Measurements from ENCODE around the gene PPP1R11.

DNA sequence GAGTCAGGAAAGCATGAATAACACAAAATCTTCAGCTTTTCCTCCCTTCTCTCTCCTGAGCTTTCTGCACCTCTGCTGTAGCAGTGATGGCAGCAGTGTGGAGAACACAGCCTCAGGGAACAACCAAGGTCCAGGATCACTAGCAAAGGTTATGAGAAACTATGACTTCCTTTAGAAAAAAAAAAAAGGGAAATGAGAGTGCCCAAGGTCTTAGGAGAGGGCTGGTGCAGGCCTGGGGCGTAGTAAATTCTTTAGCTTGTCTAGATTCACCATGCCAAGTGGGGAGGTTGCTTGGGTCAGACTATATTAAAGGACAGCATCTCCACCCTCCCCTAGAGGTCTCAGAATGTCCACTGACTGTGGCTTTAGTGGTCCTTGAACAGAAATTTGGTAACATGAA, 46.4 kb upstream of the PPP1R11 start:
- TF ChIP-seq RCOR1 (IDR thresholded peaks at IDR 0.05; ENCODE audit: insufficient replicate concordance, low read length) = no peak
- TF ChIP-seq, protein P1, sequence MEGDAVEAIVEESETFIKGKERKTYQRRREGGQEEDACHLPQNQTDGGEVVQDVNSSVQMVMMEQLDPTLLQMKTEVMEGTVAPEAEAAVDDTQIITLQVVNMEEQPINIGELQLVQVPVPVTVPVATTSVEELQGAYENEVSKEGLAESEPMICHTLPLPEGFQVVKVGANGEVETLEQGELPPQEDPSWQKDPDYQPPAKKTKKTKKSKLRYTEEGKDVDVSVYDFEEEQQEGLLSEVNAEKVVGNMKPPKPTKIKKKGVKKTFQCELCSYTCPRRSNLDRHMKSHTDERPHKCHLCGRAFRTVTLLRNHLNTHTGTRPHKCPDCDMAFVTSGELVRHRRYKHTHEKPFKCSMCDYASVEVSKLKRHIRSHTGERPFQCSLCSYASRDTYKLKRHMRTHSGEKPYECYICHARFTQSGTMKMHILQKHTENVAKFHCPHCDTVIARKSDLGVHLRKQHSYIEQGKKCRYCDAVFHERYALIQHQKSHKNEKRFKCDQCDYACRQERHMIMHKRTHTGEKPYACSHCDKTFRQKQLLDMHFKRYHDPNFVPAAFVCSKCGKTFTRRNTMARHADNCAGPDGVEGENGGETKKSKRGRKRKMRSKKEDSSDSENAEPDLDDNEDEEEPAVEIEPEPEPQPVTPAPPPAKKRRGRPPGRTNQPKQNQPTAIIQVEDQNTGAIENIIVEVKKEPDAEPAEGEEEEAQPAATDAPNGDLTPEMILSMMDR (conservative IDR thresholded peaks at IDR 0.05; ENCODE audit: low read depth, low read length) = no peak
- no peak for TF ChIP-seq CEBPB (IDR thresholded peaks at IDR 0.05; ENCODE audit: low read depth, low read length)
- TF ChIP-seq BHLHE40 (IDR thresholded peaks at IDR 0.05; ENCODE audit: low read depth, low read length) = no peak
- no peak for TF ChIP-seq POLR2A (IDR thresholded peaks at IDR 0.05; ENCODE audit: low read depth, low read length)
- no peak for TF ChIP-seq NFE2L2 (IDR thresholded peaks at IDR 0.05; ENCODE audit: low read depth, low read length)
- TF ChIP-seq RFX5 (IDR thresholded peaks at IDR 0.05; ENCODE audit: low read depth, low read length) = no peak

Measured in IMR-90 (cell line).